Prostate gland (tissue), 2 donors: ENCODE data around the gene TMC1.

Experiments used
- POLR2A ChIP-seq: fragments of 450-650 bp; IDR thresholded peaks from one replicate; pipeline ENCODE4 v1.6.1; 2016; ENCODE audit warnings: antibody characterized with exemption, mild to moderate bottlenecking
- POLR2AphosphoS5 ChIP-seq: sonication (generic); formaldehyde crosslinking; IDR thresholded peaks from one replicate; pipeline ENCODE4 v1.6.1; 2017; ENCODE audit warnings: antibody characterized with exemption
- TF ChIP-seq, protein P1 (sequence below), 4 experiments: fragments of 200-600 bp in 2 of 4; fragments of 450-650 bp in 2 of 4; sonication (generic) in 2 of 4; IDR thresholded peaks; 1 replicate in 3 of 4; 2 replicates in 1 of 4; pipeline ENCODE4 v1.5.1; 2016 to 2019; ENCODE audit warnings: antibody characterized with exemption in 4 of 4, mild to moderate bottlenecking in 2 of 4, moderate library complexity in 2 of 4

DNA sequence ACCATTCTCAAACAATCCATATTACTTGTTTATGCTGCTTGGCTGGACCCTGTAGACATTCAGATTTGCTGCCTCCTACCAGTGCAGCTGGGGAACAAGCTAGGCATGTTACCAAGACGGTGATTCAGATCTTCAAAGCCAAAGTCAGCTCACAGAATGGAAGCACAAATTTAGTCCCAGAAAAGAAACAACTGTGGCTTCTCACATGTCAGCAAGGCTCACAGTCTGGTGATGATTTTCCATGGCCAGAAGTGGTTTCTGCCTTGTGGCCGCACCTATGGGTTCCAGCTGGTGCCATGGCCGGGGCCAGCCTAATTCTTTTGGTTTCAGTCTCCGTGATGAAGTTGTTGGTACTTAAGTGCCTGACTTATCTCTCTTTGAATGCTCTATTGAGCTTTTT lies 182.2 kb downstream of the TMC1 start:
- TF ChIP-seq POLR2A (no peak), POLR2AphosphoS5 (no peak)
- TF ChIP-seq, protein P1, sequence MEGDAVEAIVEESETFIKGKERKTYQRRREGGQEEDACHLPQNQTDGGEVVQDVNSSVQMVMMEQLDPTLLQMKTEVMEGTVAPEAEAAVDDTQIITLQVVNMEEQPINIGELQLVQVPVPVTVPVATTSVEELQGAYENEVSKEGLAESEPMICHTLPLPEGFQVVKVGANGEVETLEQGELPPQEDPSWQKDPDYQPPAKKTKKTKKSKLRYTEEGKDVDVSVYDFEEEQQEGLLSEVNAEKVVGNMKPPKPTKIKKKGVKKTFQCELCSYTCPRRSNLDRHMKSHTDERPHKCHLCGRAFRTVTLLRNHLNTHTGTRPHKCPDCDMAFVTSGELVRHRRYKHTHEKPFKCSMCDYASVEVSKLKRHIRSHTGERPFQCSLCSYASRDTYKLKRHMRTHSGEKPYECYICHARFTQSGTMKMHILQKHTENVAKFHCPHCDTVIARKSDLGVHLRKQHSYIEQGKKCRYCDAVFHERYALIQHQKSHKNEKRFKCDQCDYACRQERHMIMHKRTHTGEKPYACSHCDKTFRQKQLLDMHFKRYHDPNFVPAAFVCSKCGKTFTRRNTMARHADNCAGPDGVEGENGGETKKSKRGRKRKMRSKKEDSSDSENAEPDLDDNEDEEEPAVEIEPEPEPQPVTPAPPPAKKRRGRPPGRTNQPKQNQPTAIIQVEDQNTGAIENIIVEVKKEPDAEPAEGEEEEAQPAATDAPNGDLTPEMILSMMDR (IDR thresholded peaks at IDR 0.05): no peak
